Measurements from ENCODE around the gene CNIH3. TPM values are rescaled to one million over a fixed set of nuclear protein-coding genes. Genes with fewer than 3 reads are reported as not detected.

Gene CNIH3
- total RNA-seq, 3 donors from 2014 or later: 3.8 to 5.2 (median 4.4) TPM

DNA sequence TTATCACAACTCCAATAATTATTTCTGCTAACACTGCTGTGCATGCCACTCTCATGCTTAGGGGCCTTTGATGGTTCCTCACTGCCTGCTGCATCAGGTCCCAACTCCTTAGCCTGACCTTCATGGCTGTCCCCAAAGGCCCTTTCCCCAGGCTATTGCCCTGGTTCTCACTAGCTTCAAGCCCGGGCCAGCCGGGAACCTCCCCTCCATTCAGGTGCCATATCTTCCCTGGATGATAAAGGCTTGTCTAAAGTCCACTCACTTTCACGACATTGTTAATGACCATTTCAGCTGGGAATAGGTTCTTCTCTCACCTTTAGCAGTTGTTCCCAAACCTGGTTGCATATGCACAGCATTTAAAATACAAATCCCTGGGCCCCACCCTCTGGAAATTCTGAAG is 95.8 kb downstream of the CNIH3 start:
- intact Hi-C loops (cut with DNase I; ENCODE audit: low total_unique reads): no loop called here
- no peak overlapping the region for H3K4me3 ChIP-seq
- DNase-seq (ENCODE audit: low spot score in 2 of 2): no peak
- H3K4me1 ChIP-seq: no peaks in the 10 kb centered on the region
- H3K27me3 ChIP-seq: no peaks in the 10 kb centered on the region
- no peak overlapping the region for H3K27ac ChIP-seq
- no peaks in the 10 kb centered on the region for H3K36me3 ChIP-seq
- no peak for TF ChIP-seq POLR2AphosphoS5 (IDR thresholded peaks at IDR 0.05)
- TF ChIP-seq POLR2A (IDR thresholded peaks at IDR 0.05): no peak
- TF ChIP-seq, protein P1, sequence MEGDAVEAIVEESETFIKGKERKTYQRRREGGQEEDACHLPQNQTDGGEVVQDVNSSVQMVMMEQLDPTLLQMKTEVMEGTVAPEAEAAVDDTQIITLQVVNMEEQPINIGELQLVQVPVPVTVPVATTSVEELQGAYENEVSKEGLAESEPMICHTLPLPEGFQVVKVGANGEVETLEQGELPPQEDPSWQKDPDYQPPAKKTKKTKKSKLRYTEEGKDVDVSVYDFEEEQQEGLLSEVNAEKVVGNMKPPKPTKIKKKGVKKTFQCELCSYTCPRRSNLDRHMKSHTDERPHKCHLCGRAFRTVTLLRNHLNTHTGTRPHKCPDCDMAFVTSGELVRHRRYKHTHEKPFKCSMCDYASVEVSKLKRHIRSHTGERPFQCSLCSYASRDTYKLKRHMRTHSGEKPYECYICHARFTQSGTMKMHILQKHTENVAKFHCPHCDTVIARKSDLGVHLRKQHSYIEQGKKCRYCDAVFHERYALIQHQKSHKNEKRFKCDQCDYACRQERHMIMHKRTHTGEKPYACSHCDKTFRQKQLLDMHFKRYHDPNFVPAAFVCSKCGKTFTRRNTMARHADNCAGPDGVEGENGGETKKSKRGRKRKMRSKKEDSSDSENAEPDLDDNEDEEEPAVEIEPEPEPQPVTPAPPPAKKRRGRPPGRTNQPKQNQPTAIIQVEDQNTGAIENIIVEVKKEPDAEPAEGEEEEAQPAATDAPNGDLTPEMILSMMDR (IDR thresholded peaks at IDR 0.05): no peak
- H3K9me3 ChIP-seq: no peaks in the 10 kb centered on the region

DNA sequence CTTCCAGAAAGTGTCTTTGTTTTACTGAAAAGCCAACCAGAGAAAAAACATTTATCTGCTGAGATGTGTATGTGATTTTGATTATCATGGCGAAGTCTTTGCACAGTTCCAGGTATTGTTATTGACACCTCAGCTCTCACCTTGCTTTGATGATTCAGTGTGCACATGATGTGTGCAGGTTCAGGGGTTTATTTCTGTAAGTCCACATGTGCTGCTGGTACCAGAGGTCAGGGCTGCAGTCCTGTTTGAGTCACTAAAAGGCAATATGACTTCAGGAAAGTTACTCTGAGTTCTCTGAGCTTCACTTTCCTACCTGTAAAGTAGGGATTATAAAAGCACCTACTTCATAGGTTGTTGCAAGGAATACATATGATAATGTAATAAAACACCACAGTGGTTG is 97.1 kb downstream of the CNIH3 start:
- Histone ChIP-seq H3K27me3 (no peaks in the 10 kb centered on the region), H3K36me3 (no peaks in the 10 kb centered on the region), H3K27ac (no peak overlapping the region), H3K4me1 (no peaks in the 10 kb centered on the region), H3K4me3 (no peak overlapping the region), H3K9me3 (no peaks in the 10 kb centered on the region)
- TF ChIP-seq POLR2AphosphoS5 (IDR thresholded peaks at IDR 0.05): no peak
- TF ChIP-seq POLR2A (IDR thresholded peaks at IDR 0.05): no peak
- TF ChIP-seq, protein P1 (IDR thresholded peaks at IDR 0.05): no peak
- DNase-seq (ENCODE audit: low spot score in 2 of 2): no peak
- intact Hi-C loops (cut with DNase I; ENCODE audit: low total_unique reads): no loop called here

DNA sequence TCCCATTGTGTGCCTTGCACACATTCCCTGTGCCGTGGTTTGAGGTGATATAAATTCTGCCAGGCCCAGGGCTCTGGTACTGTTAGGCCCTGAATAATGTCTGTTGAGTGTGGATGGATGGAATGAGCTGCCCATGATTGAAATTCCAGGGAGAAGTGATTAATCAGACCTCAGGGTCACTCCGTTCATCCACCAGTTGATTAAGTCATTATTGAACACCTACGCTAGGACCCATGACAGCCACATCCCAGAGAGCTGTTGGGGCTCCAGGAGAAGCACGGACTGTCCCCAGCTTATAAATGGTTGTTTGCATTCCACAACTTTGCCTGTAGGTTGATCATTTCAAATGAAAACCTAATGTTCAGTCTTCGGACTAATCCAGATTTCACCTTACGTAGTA is 98.4 kb downstream of the CNIH3 start:
- DNase-seq (ENCODE audit: low spot score in 2 of 2): no peak
- Histone ChIP-seq H3K4me3 (no peak overlapping the region), H3K27me3 (no peaks in the 10 kb centered on the region), H3K27ac (no peak overlapping the region), H3K4me1 (no peaks in the 10 kb centered on the region), H3K9me3 (no peaks in the 10 kb centered on the region), H3K36me3 (no peaks in the 10 kb centered on the region)
- TF ChIP-seq POLR2AphosphoS5 (IDR thresholded peaks at IDR 0.05): no peak
- no peak for TF ChIP-seq POLR2A (IDR thresholded peaks at IDR 0.05)
- TF ChIP-seq, protein P1 (IDR thresholded peaks at IDR 0.05): no peak
- intact Hi-C loops (cut with DNase I; ENCODE audit: low total_unique reads): no loop called here

DNA sequence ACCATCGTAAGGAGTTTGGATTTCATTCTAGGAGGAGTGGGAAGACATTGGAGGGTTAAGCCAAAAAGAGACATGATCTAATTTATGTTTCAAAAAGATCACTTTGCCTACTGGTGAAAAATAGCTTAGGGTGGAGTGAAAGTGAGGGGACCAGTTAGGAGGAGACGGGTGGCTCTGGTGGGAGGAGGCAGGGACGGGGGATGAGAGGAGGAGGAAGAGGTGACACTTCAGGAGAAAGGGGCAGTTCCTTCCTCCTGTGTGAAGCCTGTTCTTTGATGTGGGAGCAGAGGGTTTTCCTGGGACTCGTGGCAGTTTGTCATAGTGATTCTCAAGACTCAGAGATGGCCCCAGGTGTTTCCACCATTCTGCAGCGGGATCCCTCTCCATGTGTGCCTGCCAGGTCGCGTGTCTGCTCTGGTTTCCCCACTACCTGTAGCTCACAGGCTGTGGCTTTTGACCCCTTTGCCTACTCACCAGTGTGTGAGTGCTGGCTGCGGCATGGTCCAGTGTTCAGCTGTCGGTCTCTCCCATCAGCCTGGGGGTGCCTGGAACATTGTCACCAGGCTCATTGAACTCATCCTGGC is 102.4 kb downstream of the CNIH3 start:
- H3K27ac ChIP-seq: no peak overlapping the region
- no peaks in the 10 kb centered on the region for H3K9me3 ChIP-seq
- H3K4me3 ChIP-seq: no peak overlapping the region
- no peaks in the 10 kb centered on the region for H3K4me1 ChIP-seq
- TF ChIP-seq POLR2A (IDR thresholded peaks at IDR 0.05): no peak
- TF ChIP-seq POLR2AphosphoS5 (IDR thresholded peaks at IDR 0.05): no peak
- TF ChIP-seq, protein P1 (IDR thresholded peaks at IDR 0.05): no peak
- no peak for DNase-seq (ENCODE audit: low spot score in 2 of 2)
- no peaks in the 10 kb centered on the region for H3K36me3 ChIP-seq
- intact Hi-C loops (cut with DNase I; ENCODE audit: low total_unique reads): no loop called here
- H3K27me3 ChIP-seq: no peaks in the 10 kb centered on the region

GRCh38 chr1:224719716-224720115 is 103.6 kb downstream of the CNIH3 start:
- TF ChIP-seq POLR2A (IDR thresholded peaks at IDR 0.05): no peak
- no peak for TF ChIP-seq POLR2AphosphoS5 (IDR thresholded peaks at IDR 0.05)
- TF ChIP-seq, protein P1 (IDR thresholded peaks at IDR 0.05): no peak
- no peaks in the 10 kb centered on the region for H3K4me1 ChIP-seq
- DNase-seq (ENCODE audit: low spot score in 2 of 2): no peak
- no peaks in the 10 kb centered on the region for H3K9me3 ChIP-seq
- H3K27ac ChIP-seq: no peak overlapping the region
- no peaks in the 10 kb centered on the region for H3K36me3 ChIP-seq
- intact Hi-C loops (cut with DNase I; ENCODE audit: low total_unique reads): no loop called here
- no peak overlapping the region for H3K4me3 ChIP-seq
- H3K27me3 ChIP-seq: no peaks in the 10 kb centered on the region

Measured in breast epithelium (tissue), 4 donors.